Measurements from ENCODE around the gene TRO. TPM values are rescaled to one million over a fixed set of nuclear protein-coding genes. Genes with fewer than 3 reads are reported as not detected.

TRO gene
- total and polyA plus RNA-seq, 2 donors: 7.2 to 56.3 TPM

Small RNAs within 50 kb of the gene (small RNA-seq; reads per million reads assigned to genes)
- not detected for gene RF00614

Other genes starting within 250 kb of the TRO start
- 0.05 TPM for gene ITIH6, start 122.6 kb upstream of the TRO start, total RNA-seq
- 0.01 TPM for gene ITIH6, start 122.6 kb upstream of the TRO start, polyA plus RNA-seq
- 339 TPM for gene MAGED2, start 113.1 kb upstream of the TRO start, total RNA-seq
- gene MAGED2, start 113.1 kb upstream of the TRO start, polyA plus RNA-seq: 180 TPM
- 0.16 TPM for gene PFKFB1, start 73.4 kb downstream of the TRO start, total RNA-seq
- gene PFKFB1, start 73.4 kb downstream of the TRO start, polyA plus RNA-seq: 0.23 TPM
- gene APEX2, start 79.5 kb downstream of the TRO start, total RNA-seq: 4.9 TPM
- 11.4 TPM for gene APEX2, start 79.5 kb downstream of the TRO start, polyA plus RNA-seq
- gene ALAS2, start 110.2 kb downstream of the TRO start, total RNA-seq: 46.9 TPM
- gene ALAS2, start 110.2 kb downstream of the TRO start, polyA plus RNA-seq: not detected
- gene PAGE2B, start 154.2 kb downstream of the TRO start, total RNA-seq: not detected
- gene PAGE2B, start 154.2 kb downstream of the TRO start, polyA plus RNA-seq: not detected
- not detected for gene PAGE2, start 168.2 kb downstream of the TRO start, total RNA-seq
- not detected for gene PAGE2, start 168.2 kb downstream of the TRO start, polyA plus RNA-seq